ENCODE data around the gene C10orf95.
"Not testable (repeated sequence)": the region's sequence is repeated elsewhere in the genome, so short reads cannot be mapped to it uniquely, and the experiment has no call there.

Gene C10orf95

DNA sequence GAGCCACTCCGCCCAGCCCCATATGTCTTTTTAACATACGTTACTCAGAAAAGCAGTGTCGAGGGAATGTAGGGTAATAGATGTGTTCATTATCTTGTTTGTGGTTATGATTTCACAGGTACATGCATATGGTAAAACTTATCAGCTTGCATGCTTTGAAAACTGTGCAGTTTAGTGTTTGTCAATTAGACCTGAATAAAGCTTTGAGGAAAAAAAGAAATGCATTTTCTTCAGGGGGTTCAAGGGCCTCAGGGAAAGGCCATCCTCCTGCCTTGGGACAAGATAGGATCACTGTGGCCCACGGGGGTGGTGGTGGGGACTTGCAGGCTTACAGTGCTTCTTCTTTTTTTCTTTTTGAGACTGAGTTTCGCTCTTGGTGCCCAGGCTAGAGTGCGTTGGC lies 16.0 kb upstream of the C10orf95 start:
- in situ Hi-C loops (cut with MboI; ENCODE audit: low sequenced_read_pairs), result no loop called here

DNA sequence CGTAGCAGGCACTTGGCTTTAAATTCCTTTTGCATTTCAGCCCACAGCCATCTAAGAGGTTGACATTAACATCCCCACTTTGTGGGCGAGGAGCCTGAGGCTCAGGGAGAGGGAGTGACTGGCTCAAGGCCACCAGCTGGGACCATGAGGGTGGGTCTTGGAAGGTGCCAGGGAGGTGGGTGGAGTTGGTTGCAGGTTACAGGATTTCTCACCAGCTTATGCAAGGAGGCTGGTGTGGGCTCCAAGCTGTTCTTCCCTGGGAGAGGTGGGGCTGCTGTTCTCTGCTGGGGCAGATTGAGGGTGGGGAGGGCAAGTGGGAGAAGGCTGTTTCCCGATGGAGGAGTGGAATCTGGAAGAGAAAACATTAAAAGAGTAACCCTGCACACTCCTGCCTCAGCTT lies 14.1 kb upstream of the C10orf95 start:
- in situ Hi-C loops (cut with MboI; ENCODE audit: low sequenced_read_pairs), result no loop called here

DNA sequence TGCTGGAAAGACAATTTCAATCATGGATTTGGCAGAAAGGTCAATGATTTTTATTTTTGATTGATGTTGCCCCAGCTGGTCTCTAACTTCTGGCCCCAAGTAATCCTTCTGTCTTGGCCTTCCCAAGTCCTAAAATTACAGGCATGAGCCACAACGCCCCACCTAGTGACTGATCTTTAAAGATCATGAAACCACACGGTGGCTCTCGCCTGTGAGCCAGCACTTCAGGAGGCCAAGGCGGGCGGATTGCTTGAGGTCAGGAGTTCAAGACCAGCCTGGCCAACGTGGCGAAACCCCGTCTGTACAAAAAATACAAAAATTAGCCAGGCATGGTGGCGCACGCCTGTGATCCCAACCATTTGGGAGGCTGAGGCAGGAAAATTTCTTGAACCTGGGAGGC lies 12.6 kb upstream of the C10orf95 start:
- in situ Hi-C loops (cut with MboI; ENCODE audit: low sequenced_read_pairs), result no loop called here

DNA sequence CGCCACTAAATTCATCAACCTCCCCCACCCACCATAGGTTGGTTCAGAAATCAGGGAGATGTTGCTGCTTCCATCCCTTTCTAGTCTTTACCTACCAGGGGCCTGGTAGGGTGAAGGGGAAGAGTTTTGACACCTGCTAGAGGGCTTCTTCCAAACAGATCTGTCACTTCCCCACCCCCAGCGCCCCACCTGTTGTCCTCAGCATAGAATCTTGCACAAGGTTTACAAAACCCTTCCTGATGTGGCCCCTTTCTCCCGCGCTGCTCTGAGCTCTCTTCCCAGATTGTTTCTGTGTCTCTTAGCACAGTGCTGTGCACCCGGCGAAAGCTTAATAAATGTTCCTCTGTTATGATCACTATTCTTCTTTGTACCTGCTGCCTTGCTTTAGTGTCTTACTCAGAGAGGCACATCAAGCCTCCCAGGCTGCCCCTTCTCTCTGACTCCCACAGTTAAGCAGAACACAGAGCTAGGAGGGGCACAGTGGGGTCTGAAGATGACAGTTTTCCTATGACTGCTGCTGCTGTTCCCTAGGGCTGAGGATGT lies 11.2 kb upstream of the C10orf95 start:
- in situ Hi-C loops (cut with MboI; ENCODE audit: low sequenced_read_pairs), result no loop called here

DNA sequence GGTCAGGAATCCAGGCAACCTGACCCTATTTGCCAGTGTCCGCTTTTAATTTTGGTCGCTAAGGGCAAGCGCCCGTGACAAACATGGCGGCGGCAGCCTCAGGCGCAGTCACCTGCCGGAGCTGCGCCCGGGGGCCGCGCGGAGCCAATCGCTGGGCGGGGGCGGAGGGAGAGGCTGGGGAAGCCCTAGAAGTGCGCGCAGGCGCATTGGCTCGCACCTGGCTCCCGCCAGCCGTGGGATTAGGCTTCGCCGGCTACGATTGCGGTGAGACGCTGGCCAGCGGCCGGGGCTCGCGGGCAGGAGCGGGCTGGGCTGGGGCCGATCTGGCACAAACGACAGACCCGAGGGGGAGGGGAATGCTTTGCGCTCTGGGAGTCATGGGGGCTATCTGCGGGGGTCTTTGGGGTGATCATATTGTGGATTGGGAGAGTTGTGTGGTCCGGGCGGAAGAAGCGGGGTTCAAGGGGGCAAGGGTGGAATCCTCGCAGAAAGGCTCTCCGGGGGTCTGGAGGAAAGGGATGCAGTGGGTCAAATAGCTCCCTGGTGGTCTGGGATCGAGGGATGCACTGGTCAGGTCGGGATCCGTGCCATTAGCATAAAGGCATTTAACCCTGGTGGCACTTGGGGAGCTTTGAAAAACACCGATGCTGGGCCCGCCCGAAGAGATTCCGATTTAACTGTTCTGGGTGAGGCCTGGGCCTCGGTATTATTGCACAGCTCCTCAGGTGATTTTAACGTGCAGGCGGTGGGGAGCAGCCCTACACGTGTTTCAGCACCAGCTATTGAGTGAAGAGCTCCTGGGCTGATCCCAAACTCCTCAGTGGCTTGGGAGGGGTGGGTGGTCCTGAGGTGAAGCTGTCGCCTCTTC lies 10.1 kb upstream of the C10orf95 start:
- in situ Hi-C loops (cut with MboI; ENCODE audit: low sequenced_read_pairs), result no loop called here

DNA sequence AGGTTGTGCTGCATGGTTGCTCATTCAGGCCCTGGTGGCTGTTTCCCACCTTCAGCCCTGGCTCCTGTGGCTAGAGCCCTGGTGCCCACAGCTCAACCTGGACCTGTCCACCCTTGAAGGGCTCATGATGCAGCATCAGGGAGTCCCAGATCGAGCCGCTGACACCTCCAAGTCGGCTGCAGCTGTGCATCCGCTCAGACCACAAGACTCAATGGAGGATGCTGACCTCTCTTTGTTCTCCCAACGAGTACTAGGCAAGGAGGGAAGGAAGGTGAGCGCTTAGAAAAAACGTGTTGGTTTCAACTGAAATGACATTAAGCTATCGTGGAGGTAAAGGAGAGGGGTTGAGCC lies 9.5 kb upstream of the C10orf95 start:
- in situ Hi-C loops (cut with MboI; ENCODE audit: low sequenced_read_pairs), result no loop called here

DNA sequence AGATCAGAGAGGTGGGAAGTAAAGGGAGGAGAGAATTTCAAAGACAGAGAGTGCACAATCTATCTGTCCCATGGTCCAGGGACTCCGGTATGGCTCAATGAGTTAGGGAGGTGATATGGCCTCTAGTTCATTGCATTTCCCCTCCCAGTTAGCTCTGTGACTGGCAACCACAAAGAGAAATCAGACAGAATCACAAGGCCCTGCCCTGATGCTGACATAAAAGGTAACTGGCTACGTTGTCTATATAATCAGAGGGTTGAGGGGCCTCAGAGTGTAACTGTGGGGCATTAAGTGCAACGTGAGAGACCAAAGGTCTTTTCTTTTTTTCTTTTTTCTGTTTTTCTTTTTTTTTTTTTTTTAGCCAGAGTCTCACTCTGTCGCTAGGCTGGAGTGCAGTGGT lies 7.3 kb upstream of the C10orf95 start:
- in situ Hi-C loops (cut with MboI; ENCODE audit: low sequenced_read_pairs), result no loop called here

DNA sequence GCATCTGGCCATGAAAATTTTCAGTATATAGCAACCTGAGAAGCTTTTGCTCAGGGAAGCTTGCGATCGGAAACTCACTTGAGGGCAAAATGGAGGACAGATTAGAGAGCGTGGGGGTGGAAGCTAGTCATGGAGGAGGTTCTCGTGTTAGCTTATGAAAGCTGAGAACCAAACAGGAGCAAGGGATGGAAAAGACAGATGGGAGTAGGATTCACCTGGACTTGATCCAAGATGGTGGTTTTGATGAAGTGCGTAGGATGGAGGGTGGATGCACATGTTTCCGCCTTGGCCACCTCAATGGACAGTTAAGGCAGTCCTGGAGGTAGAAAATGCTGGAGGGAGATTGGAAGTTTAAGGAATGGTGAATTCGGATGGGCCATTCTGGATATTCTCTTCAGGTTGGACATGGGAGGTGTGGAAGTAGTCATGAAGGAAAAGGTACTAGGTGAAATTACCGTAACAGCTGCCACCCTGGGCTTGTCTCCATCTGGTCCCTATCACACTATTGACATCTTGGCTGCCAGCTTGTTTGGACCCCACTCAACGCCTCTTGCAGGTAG lies 6.3 kb upstream of the C10orf95 start:
- in situ Hi-C loops (cut with MboI; ENCODE audit: low sequenced_read_pairs), result no loop called here

DNA sequence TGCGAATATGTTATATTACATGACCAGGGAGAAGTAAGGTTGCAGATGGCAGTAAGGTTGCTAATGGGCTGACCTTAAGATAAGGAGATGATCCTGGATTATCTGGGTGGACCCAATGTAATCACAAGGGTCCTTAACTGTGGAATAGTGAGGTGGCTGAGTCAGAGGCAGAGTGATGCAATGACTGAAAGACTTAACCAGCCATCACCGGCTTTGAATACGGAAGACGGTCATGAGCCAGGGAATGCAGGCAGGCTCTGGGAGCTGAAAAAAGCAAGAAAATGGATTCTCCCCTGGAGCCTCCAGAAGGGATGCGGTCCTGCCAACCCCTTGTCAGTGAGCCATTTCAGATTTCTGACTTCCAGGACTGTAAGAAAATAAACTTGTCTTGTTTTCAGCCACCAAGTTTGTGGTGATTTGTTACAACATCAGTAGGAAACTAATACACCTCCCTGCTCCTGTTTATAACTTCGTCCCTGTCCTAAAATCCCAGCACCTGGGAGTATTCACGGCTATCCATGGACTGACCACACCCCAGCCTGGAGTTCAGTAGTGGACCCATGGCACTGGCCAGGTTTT lies 4.6 kb upstream of the C10orf95 start:
- in situ Hi-C loops (cut with MboI; ENCODE audit: low sequenced_read_pairs), result no loop called here

DNA sequence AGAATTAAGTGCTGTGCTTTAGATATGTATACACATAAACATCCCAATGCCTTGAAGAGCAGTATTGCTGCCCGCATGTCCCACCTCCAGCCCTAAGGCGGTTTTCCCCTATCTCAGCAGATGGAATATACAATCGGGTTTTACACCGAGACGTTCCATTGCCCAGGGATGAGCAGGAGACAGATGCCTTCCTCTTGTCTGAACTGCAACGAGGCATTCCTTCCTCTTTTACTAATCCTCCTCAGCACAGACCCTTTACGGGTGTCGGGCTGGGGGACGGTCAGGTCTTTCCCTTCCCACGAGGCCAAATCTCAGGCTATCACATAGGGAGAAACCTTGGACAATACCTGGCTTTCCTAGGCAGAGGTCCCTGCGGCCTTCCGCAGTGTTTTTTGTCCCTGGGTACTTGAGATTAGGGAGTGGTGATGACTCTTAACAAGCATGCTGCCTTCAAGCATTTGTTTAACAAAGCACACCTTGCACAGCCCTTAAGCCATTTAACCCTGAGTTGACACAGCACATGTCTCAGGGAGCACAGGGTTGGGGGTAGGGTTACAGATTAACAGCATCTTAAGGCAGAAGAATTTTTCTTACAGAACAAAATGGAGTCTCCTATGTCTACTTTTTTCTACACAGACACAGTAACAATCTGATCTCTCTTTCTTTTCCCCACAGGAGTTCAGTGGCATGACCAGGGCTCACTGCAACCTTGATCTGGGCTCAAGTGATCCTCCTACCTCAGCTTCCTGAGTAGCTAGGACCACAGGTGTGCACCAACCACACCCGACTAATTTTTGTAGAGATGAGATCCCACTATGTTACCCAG lies 3.5 kb upstream of the C10orf95 start:
- in situ Hi-C loops (cut with MboI; ENCODE audit: low sequenced_read_pairs), result not testable (repeated sequence)

DNA sequence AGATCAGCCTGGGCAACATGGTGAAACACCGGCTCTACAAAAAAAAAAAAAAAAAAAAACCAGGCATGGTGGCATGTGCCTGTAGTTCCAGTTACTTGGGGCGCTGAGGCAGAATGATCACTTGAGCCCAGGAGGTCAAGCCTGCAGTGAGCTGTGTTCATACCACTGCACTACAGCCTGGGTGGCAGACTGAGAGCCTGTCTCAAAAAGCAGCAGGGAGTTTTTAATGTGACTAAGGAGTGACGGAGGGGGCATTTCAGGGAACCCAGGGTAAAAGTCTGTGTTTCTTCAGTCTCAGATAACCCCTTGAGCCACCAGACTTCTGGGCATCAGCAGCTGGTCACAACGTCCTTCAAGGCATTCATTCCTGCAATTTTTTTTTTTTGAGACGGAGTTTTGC lies 2.2 kb upstream of the C10orf95 start:
- in situ Hi-C loops (cut with MboI; ENCODE audit: low sequenced_read_pairs), result no loop called here

DNA sequence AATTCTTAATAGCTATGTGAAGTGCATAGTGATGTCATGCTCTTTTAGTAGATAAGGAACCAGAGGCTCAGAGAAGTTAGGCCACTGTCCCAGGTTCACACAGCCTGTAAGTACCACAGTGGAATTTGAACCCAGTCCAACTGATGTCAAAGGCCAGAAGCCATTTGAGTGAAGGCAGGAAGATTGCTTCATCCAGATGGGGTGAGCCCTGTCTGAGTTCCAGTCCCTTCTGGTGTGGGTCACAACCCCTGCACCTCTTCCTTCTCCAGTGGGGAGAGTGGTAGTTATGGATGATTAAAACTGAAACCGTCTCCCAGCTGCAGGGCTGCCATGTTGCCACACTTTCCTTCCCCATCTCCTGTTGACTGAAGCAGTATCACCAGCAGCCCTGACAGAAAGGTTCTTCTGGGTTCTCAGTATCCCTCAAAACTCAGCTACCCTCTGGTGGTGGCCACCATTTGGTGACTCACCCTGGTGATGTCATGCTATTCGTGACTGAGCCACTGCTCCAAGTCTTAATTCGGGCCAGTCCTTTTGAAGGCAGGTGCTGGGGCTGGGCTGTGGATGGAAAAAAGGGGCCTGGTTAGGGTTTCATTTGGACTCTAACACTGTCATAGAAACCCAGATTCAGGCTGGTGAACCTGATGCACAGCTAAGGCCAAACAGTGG lies 1.5 kb upstream of the C10orf95 start:
- in situ Hi-C loops (cut with MboI; ENCODE audit: low sequenced_read_pairs), result no loop called here

DNA sequence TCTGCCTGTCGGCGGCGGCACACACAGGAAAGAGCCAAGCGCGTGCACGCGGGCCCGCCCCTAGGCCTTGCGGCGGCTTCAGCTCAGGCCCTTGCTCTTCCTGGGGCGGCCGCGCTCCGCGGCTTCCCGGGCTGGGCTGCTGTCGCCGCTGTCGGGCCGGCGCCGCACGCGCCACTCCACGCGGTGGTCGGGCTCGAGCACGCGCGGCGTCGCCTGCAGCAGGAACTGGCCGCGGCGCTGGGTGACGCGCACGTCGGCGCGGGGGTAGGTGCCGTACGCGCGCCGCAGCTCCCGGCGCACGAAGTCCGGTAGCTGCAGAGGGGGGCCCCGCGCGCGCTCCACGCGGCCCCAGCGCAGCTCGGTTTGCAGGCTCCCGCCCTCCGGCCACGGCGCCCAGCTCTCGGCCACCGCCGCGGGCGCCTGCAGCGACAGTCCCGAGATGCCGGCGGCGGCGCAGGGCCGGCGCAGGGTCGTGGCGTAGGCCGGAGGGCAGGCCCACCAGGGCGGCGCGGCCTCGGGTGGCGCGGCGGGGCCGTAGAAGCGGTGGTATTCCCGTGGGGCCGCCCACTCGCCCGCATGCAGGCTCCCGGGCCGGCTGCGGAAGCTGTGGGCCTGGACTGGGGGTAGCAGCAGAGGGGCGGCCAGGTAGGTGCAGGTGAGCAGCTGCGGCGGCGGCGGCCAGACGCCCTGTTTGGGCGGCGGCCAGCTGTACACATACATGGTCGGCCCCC lies 804 bp downstream of the C10orf95 start:
- in situ Hi-C loops (cut with MboI; ENCODE audit: low sequenced_read_pairs), result no loop called here

DNA sequence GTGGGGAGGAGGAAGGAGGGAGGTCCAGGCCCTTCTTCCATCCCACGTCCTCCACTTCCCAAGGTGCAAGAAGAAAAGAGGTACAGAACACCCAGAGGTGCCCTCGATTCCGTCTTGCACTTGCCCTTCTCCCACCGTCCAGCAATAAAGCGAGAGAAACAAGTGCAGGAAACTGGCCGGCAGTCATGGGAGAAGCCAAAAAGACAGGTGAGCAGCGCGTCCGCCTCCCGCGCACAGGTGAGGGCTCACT lies 1.3 kb downstream of the C10orf95 start:
- in situ Hi-C loops (cut with MboI; ENCODE audit: low sequenced_read_pairs), result no loop called here

DNA sequence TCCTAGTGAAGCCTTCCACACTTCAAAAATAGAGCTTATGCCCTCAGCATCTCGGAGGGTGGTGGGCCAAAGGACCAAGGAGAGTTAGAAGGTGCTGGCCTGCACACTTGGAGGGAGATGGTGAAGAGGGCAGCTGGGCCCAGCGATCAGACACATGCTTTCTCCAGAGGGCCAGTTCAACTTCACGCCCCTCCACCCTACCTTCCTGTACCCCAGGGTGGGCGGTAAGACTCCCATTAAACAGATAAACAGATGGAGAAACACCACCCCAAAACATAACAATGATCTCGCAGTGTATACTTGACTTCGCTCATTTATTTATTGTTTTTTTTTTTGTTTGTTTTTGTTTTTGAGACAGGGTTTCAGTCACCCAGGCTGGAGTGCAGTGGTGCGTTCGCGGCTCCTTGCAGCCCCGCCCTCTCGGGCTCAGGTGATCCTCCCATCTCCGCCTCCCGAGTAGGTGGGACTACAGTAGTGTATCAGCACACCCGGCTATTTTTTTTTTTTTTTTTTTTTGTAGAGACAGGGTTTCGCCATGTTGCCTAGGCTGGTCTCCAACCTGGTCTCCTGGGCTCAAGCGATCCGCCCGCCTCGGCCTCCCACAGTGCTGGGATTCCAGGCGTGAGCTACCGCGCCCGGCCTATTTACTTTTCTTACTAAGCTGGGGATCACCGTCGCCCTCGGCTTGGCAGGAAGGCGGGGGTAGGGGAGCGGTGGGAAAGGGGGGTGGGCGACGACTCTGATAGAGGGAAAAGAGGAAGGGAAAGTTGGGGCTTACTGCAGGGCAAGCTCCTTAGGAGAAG lies 1.8 kb downstream of the C10orf95 start:
- in situ Hi-C loops (cut with MboI; ENCODE audit: low sequenced_read_pairs), result no loop called here

DNA sequence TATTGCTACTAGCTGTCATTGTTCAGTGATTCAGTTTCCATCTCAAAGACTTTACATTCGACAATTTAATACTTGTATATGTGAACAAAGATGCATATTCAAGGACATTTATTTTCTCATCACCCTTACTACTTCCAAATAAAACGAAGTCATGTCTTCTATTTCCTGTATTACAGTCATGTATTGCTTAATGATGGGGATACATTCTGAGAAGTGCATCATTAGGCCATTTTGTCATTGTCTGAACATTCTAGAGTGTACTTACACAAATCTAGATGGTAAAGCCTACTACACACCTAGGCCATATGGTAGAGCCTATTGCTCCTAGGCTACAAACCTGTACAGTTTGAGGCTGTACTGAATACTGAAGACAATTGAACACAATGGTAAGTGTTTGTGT lies 6.5 kb downstream of the C10orf95 start:
- in situ Hi-C loops (cut with MboI; ENCODE audit: low sequenced_read_pairs), result no loop called here

DNA sequence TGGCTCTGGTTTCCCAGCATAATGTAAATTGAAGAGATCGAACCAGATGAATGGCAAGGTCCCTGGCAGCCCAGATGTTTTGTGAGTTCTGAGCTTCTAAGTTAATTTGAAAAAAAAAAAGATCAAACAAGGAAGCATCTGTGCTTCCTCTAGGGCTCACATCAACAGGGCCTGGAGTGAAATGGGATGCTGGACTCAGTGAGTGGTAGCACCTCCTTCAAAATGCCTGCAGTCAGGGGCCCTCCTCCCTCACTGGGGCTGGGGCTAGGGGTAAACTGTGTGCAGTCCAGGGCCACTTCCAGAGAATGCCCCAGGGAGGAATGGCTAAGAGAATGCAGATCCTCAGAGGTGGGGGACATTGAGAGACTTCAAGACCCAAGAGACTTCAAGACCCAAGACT lies 13.0 kb downstream of the C10orf95 start:
- in situ Hi-C loops (cut with MboI; ENCODE audit: low sequenced_read_pairs), result no loop called here

DNA sequence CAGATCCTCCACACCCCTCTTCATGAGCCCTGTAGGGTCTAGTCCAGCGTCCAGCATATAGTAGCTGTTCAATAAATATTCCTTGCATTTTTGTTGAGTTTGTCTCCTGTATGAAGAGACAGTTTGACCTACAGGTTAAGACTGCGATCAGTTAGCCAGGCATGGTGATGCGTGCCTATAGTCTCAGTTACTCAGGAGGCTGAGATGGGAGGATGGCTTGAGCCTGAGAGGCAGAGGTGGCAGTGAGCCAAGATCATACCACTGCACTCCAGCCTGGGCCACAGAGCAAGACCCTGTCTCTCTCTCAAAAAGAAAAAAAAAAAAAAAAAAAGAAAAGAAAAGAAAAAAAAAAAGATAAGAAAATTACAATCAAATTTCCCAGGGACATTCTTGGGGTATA lies 13.8 kb downstream of the C10orf95 start:
- in situ Hi-C loops (cut with MboI; ENCODE audit: low sequenced_read_pairs), result no loop called here

DNA sequence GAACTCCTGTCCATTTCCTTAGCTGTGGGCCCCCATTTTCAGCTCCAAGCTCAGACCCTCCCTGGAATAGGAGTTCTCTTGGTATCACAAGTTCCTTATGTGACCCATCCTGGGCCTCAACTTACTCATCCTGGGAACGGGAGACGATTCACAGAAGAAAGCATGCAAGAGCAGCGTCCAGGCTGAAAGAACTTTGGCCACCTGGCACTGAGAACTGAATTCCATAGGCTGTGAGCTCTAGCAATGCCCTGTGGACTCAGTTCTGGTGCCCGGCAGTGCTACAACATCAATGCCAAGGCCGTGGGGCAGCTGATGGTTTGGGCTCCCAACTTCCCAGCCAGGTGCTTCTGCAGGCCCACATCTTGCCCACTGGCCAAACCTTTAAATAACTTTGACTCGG lies 15.0 kb downstream of the C10orf95 start:
- in situ Hi-C loops (cut with MboI; ENCODE audit: low sequenced_read_pairs), result no loop called here

All from HL-60/S4 treated with retinoic acid at 250 ng/mL for 4 days and 3 days (cell line).